WERI-Rb-1 (cell line): ENCODE results near the gene IQSEC1.
A peak's percentile ranks its signal among the peaks of the same experiment; 100 is the strongest.

ENCODE experiments used
- DNase-seq: peaks from one replicate; pipeline ENCODE4 v3.0.0-alpha.2; 2020
- H3K27ac ChIP-seq: fragments of 250-450 bp; sonication (Bioruptor Pico); 2 replicates; pipeline ENCODE4 v1.5.1; 2020; ENCODE audit warnings: mild to moderate bottlenecking, moderate library complexity
- H3K27me3 ChIP-seq: fragments of 250-450 bp; sonication (Bioruptor Pico); 2 replicates; pipeline ENCODE4 v1.5.1; 2021; ENCODE audit warnings: mild to moderate bottlenecking, low read depth, moderate library complexity; ENCODE audit not compliant: insufficient read depth, severe bottlenecking
- H3K36me3 ChIP-seq: fragments of 250-450 bp; sonication (Bioruptor Pico); 2 replicates; pipeline ENCODE4 v1.5.1; 2020; ENCODE audit warnings: mild to moderate bottlenecking, moderate library complexity
- H3K4me3 ChIP-seq: 2 replicates; pipeline ENCODE4 v1.5.1; 2011; ENCODE audit warnings: low read depth, mild to moderate bottlenecking, control low read depth, low read length
- H3K9me3 ChIP-seq: fragments of 250-450 bp; sonication (Bioruptor Pico); 2 replicates; pipeline ENCODE4 v1.5.1; 2021; ENCODE audit warnings: mild to moderate bottlenecking, moderate library complexity; ENCODE audit not compliant: severe bottlenecking
- CTCF ChIP-seq: IDR thresholded peaks from 2 replicates; pipeline ENCODE4 v1.5.1; 2011; ENCODE audit warnings: low read depth, mild to moderate bottlenecking, control low read depth, inconsistent platforms, low read length

IQSEC1 gene

GRCh38 chr3:13105181-13105895 lies 32.1 kb upstream of the IQSEC1 start:
- H3K36me3 ChIP-seq, result no peaks in the 10 kb centered on the region; the same call in 1 of the 2 replicates
- no peak for TF ChIP-seq CTCF
- no peaks in the 10 kb centered on the region for H3K9me3 ChIP-seq
- H3K4me3 ChIP-seq, result peak overlapping the region; percentile 31
- no peaks in the 10 kb centered on the region for H3K27me3 ChIP-seq
- DNase-seq, result no peak
- peak overlapping the region; percentile 97 for H3K27ac ChIP-seq

DNA sequence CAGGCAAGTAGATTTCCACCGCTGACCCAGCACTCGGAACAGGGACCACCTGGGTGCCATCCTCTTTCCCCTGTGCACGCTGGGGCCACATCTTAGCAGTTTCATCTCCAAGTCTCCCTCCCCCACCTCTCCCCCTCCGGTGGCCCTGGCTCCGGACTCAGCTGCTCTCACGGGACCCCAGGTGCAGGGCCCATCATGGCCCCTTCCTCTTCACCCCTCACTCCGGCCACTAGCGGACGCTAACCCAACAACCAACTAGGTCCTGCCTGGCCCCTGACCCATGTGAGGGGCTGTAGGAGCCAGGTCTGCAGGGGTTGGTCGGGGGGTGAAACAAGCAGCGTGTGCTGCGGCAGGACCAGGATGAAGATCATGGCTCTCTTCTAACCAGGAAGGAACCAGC lies 31.3 kb upstream of the IQSEC1 start:
- Histone ChIP-seq H3K27me3 (no peaks in the 10 kb centered on the region), H3K27ac (peak overlapping the region; percentile 97), H3K9me3 (no peaks in the 10 kb centered on the region), H3K4me3 (no peak overlapping the region), H3K36me3 (no peaks in the 10 kb centered on the region; the same call in 1 of the 2 replicates)
- no peak for DNase-seq
- no peak for TF ChIP-seq CTCF

- H3K4me3 ChIP-seq, result no peak overlapping the region
- no peak for TF ChIP-seq CTCF
- no peaks in the 10 kb centered on the region; the same call in 1 of the 2 replicates for H3K36me3 ChIP-seq
- DNase-seq, result no peak
- H3K9me3 ChIP-seq, result no peaks in the 10 kb centered on the region
- peak overlapping the region; percentile 57 for H3K27ac ChIP-seq
- no peaks in the 10 kb centered on the region for H3K27me3 ChIP-seq
Measured at GRCh38 chr3:13103416-13104058, 30.3 kb upstream of the IQSEC1 start.

DNA sequence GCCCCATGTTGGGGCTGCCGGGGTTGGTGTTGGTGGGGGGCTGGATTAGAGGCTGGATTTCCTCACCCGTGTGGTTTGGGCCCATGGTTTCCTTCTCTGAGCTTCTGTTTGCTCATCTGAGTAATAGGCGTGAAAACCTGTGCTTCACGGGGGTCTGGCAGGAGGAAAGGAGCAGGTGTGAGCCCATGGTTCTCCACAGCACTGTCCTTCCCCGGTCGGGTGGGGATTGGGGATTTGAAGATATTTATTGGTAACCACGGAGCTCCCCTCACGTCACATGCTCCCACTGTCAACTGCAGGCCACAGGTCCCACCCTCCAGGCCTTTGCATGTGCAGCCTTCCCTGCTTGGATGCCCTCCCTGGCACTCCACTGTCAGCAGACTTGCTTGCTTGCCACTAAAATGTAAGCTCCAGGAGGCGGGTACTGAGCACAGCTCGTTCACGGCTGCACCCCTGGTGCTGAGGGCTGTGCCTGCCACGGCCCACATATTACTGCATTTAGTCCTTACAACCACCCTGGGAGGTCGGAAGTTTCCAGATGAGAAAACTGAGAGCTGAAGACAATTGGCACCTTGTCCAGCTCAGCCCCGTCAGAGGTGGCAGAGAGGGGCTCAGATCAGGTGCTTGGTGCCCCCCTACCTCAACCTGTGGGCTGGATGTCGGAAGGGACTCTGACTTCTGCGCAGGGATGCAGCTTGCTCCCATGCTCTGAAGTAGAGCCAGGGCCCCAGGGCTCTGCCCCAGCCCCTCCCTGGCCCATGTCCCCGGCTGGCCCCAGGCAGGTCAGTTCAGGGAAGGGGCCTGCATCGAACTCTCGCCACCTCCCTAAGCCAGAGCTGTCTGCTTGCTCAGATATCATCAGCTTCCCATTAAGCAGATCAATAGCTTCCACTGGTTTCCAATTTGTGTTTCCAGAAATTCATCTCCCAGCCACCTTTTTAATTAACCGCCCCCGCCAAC lies 29.4 kb upstream of the IQSEC1 start:
- Histone ChIP-seq H3K4me3 (no peak overlapping the region), H3K27ac (peak overlapping the region; percentile 57), H3K27me3 (no peaks in the 10 kb centered on the region), H3K36me3 (no peaks in the 10 kb centered on the region; the same call in 1 of the 2 replicates), H3K9me3 (no peaks in the 10 kb centered on the region)
- DNase-seq, result peak; percentile 85
- TF ChIP-seq CTCF, result no peak

- H3K36me3 ChIP-seq, result no peaks in the 10 kb centered on the region
- no peak for DNase-seq
- no peaks in the 10 kb centered on the region for H3K9me3 ChIP-seq
- TF ChIP-seq CTCF, result no peak
- no peak overlapping the region for H3K27ac ChIP-seq
- H3K27me3 ChIP-seq, result no peaks in the 10 kb centered on the region
- no peak overlapping the region for H3K4me3 ChIP-seq
Measured at GRCh38 chr3:13099707-13100106, 26.5 kb upstream of the IQSEC1 start.
